ENCODE measurements around the gene MMP21. TPM values are rescaled to one million over a fixed set of nuclear protein-coding genes. Genes with fewer than 3 reads are reported as not detected.

Gene MMP21
- total and polyA plus RNA-seq, 10 of the 15 experiments (the other 5 are each of a cell fraction or from before 2014, with no cell fraction given) = 0.08 to 0.24 TPM; not detected in 8

DNA sequence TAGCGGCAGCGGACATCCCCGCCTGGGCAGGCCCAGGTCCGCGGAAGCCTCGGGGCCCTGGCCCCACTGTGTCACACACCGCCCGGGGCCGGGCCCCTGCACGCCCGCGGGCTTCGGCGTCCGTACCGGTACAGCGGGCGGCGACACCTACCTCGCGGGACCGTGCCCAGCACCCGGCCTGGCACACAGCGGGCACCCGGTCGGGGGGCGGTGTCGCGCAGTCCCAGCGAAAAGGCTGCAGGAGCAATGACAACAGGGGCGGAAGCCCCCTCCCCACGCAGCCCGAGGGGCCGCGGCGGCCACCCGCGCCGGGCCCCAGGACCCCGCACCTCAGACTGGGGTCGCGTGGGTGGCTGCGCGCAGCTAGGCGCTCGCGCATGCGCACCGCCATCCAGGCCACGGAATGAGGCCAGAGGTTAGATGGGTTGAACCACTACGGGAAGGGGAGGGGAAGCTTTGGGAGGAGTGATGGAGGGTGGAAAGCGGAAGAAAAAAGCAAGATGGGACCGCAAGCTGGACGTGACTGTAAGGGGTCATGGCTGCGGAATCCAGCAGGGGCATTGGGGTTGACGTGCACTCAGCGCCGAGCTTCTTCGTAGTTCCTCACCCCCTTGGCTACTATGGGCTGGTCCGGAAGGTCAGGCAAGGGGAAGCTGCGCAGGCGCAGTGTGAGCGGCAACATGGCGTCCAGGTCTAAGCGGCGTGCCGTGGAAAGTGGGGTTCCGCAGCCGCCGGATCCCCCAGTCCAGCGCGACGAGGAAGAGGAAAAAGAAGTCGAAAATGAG, 47.4 kb upstream of the MMP21 start, which contains the start of the genes BCCIP and UROS (continued):
- TF ChIP-seq, protein P1, sequence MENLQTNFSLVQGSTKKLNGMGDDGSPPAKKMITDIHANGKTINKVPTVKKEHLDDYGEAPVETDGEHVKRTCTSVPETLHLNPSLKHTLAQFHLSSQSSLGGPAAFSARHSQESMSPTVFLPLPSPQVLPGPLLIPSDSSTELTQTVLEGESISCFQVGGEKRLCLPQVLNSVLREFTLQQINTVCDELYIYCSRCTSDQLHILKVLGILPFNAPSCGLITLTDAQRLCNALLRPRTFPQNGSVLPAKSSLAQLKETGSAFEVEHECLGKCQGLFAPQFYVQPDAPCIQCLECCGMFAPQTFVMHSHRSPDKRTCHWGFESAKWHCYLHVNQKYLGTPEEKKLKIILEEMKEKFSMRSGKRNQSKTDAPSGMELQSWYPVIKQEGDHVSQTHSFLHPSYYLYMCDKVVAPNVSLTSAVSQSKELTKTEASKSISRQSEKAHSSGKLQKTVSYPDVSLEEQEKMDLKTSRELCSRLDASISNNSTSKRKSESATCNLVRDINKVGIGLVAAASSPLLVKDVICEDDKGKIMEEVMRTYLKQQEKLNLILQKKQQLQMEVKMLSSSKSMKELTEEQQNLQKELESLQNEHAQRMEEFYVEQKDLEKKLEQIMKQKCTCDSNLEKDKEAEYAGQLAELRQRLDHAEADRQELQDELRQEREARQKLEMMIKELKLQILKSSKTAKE (IDR thresholded peaks at IDR 0.05; ENCODE audit: low read depth, poor library complexity, severe bottlenecking) = peak; percentile 96
- TF ChIP-seq SMARCA5 (IDR thresholded peaks at IDR 0.05) (peak; percentile 71; the same call in 1 of the 2 replicates), NRF1 (conservative IDR thresholded peaks at IDR 0.05; ENCODE audit: low read depth, low read length) (peak; percentile 66), SMAD5 (IDR thresholded peaks at IDR 0.05; ENCODE audit: low read depth) (no peak; the same call in 1 of the 2 replicates), SREBF1 (IDR thresholded peaks at IDR 0.05; ENCODE audit: low read length) (peak; percentile 99), WRNIP1 (IDR thresholded peaks at IDR 0.05; ENCODE audit: borderline replicate concordance, low read depth, low read length) (peak; percentile 67; the same call in 1 of the 2 replicates), RELA (IDR thresholded peaks at IDR 0.05; ENCODE audit: borderline replicate concordance, partially characterized antibody) (peak; percentile 78), HDAC6 (IDR thresholded peaks at IDR 0.05; ENCODE audit: unreplicated experiment) (no peak), PAX8 (IDR thresholded peaks at IDR 0.05) (no peak), RFX5 (IDR thresholded peaks at IDR 0.05; ENCODE audit: low read depth, low read length) (no peak), ASH2L (IDR thresholded peaks at IDR 0.05; ENCODE audit: borderline replicate concordance, low read depth) (0 out of 2 replicates have a peak, but pooled peaks have one; percentile 44), RB1 (IDR thresholded peaks at IDR 0.05; ENCODE audit: borderline replicate concordance) (0 out of 2 replicates have a peak, but pooled peaks have one; percentile 64), KLF5 (IDR thresholded peaks at IDR 0.05; ENCODE audit: partially characterized antibody) (peak; percentile 100), CBX5 (IDR thresholded peaks at IDR 0.05; ENCODE audit: low read depth) (no peak), BHLHE40 (IDR thresholded peaks at IDR 0.05; ENCODE audit: borderline replicate concordance in 1 of 2, low read depth in 2 of 2, low read length in 1 of 2) (peak; percentile 98 to 99), BACH1 (IDR thresholded peaks at IDR 0.05; ENCODE audit: borderline replicate concordance) (peak; percentile 85), SREBF2 (IDR thresholded peaks at IDR 0.05; ENCODE audit: low read length) (no peak)
- TF ChIP-seq, protein P2, sequence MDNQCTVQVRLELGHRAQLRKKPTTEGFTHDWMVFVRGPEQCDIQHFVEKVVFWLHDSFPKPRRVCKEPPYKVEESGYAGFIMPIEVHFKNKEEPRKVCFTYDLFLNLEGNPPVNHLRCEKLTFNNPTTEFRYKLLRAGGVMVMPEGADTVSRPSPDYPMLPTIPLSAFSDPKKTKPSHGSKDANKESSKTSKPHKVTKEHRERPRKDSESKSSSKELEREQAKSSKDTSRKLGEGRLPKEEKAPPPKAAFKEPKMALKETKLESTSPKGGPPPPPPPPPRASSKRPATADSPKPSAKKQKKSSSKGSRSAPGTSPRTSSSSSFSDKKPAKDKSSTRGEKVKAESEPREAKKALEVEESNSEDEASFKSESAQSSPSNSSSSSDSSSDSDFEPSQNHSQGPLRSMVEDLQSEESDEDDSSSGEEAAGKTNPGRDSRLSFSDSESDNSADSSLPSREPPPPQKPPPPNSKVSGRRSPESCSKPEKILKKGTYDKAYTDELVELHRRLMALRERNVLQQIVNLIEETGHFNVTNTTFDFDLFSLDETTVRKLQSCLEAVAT (IDR thresholded peaks at IDR 0.05) = peak; percentile 93
- TF ChIP-seq, protein P3, sequence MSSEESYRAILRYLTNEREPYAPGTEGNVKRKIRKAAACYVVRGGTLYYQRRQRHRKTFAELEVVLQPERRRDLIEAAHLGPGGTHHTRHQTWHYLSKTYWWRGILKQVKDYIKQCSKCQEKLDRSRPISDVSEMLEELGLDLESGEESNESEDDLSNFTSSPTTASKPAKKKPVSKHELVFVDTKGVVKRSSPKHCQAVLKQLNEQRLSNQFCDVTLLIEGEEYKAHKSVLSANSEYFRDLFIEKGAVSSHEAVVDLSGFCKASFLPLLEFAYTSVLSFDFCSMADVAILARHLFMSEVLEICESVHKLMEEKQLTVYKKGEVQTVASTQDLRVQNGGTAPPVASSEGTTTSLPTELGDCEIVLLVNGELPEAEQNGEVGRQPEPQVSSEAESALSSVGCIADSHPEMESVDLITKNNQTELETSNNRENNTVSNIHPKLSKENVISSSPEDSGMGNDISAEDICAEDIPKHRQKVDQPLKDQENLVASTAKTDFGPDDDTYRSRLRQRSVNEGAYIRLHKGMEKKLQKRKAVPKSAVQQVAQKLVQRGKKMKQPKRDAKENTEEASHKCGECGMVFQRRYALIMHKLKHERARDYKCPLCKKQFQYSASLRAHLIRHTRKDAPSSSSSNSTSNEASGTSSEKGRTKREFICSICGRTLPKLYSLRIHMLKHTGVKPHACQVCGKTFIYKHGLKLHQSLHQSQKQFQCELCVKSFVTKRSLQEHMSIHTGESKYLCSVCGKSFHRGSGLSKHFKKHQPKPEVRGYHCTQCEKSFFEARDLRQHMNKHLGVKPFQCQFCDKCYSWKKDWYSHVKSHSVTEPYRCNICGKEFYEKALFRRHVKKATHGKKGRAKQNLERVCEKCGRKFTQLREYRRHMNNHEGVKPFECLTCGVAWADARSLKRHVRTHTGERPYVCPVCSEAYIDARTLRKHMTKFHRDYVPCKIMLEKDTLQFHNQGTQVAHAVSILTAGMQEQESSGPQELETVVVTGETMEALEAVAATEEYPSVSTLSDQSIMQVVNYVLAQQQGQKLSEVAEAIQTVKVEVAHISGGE (CRISPR knock-in tag; IDR thresholded peaks at IDR 0.05) = no peak
- TF ChIP-seq, protein P4, sequence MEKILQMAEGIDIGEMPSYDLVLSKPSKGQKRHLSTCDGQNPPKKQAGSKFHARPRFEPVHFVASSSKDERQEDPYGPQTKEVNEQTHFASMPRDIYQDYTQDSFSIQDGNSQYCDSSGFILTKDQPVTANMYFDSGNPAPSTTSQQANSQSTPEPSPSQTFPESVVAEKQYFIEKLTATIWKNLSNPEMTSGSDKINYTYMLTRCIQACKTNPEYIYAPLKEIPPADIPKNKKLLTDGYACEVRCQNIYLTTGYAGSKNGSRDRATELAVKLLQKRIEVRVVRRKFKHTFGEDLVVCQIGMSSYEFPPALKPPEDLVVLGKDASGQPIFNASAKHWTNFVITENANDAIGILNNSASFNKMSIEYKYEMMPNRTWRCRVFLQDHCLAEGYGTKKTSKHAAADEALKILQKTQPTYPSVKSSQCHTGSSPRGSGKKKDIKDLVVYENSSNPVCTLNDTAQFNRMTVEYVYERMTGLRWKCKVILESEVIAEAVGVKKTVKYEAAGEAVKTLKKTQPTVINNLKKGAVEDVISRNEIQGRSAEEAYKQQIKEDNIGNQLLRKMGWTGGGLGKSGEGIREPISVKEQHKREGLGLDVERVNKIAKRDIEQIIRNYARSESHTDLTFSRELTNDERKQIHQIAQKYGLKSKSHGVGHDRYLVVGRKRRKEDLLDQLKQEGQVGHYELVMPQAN (conservative IDR thresholded peaks at IDR 0.05) = peak; percentile 94
- TF ChIP-seq, protein P5, sequence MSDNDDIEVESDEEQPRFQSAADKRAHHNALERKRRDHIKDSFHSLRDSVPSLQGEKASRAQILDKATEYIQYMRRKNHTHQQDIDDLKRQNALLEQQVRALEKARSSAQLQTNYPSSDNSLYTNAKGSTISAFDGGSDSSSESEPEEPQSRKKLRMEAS (IDR thresholded peaks at IDR 0.05; ENCODE audit: low read depth, low read length) = peak; percentile 34
